Measurements from ENCODE around the gene TSR1.

DNA sequence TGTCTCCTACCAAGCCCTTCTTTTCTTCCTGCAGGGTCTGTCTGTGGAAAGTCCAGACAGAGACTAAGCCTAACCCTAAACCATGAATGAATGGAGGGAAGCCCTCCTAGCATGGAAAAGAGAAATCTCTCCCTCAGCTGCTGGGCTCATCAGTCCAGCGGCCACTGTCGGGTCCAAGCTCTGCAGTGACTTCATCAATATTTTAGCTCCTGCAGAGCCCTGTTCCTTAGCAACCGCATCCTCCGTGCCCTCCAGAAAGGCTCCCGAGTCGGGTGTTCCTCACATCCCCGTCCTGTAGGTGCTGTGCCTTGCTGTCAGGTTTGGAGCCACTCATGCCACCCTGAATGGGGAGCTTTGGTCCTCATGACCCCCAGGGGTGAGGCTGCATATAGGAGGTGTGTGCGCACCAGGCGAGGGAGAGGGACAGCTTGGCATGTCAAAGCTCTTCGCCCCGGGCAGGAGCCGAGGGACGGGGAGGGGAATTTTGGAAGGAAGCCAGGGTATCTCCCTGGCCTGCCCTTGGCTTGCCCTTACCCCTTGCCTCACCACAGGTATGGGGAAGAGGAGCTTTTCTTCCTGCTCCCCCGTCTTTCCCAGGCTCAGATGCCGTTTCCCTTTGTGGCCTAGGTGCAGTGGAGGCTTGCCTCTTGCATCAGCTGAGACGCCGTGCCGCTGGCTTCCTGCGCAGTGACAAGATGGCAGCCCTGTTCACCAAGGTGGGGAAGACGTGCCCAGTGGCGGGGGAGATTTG is 24.9 kb upstream of the TSR1 start:
- TF ChIP-seq, protein P1, sequence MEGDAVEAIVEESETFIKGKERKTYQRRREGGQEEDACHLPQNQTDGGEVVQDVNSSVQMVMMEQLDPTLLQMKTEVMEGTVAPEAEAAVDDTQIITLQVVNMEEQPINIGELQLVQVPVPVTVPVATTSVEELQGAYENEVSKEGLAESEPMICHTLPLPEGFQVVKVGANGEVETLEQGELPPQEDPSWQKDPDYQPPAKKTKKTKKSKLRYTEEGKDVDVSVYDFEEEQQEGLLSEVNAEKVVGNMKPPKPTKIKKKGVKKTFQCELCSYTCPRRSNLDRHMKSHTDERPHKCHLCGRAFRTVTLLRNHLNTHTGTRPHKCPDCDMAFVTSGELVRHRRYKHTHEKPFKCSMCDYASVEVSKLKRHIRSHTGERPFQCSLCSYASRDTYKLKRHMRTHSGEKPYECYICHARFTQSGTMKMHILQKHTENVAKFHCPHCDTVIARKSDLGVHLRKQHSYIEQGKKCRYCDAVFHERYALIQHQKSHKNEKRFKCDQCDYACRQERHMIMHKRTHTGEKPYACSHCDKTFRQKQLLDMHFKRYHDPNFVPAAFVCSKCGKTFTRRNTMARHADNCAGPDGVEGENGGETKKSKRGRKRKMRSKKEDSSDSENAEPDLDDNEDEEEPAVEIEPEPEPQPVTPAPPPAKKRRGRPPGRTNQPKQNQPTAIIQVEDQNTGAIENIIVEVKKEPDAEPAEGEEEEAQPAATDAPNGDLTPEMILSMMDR (IDR thresholded peaks at IDR 0.05; ENCODE audit: insufficient read depth, low read depth, low read length), result no peak
- TF ChIP-seq EZH2 (IDR thresholded peaks at IDR 0.05; ENCODE audit: insufficient read depth, low read length), result no peak
